ENCODE measurements around the gene ARHGAP24.

- TF ChIP-seq, protein P1, sequence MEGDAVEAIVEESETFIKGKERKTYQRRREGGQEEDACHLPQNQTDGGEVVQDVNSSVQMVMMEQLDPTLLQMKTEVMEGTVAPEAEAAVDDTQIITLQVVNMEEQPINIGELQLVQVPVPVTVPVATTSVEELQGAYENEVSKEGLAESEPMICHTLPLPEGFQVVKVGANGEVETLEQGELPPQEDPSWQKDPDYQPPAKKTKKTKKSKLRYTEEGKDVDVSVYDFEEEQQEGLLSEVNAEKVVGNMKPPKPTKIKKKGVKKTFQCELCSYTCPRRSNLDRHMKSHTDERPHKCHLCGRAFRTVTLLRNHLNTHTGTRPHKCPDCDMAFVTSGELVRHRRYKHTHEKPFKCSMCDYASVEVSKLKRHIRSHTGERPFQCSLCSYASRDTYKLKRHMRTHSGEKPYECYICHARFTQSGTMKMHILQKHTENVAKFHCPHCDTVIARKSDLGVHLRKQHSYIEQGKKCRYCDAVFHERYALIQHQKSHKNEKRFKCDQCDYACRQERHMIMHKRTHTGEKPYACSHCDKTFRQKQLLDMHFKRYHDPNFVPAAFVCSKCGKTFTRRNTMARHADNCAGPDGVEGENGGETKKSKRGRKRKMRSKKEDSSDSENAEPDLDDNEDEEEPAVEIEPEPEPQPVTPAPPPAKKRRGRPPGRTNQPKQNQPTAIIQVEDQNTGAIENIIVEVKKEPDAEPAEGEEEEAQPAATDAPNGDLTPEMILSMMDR (conservative IDR thresholded peaks at IDR 0.05), result no peak
- no peak for TF ChIP-seq ZFX (IDR thresholded peaks at IDR 0.05)
Observed at GRCh38 chr4:85755285-85755684, 280.3 kb downstream of the ARHGAP24 start.
